Superior temporal gyrus (tissue), 1 donor: Measurements from ENCODE around the gene PKIG.

Source experiments
- DNase-seq: peaks from one replicate; pipeline ENCODE4 v3.0.0-alpha.2; 2016; ENCODE audit errors: extremely low spot score

The PKIG gene

DNA sequence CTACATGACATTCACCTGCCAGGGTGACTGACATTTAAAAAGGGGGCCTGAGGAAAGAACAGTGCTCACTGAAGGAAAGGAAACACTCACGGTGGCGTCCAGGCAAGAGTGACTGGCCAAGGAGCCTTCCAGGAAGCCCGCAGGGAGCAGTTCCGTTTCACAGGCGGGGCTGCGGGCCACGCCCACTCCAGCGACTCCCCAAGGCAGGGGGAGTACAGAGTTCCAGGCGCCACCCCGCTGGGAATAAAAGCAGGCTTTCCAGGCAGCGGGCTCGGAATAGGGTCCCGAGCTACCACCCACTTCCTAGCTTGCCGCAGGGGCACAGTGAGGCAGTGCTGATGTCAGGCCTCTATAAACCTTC is 34.2 kb downstream of the PKIG start:
- no peak for DNase-seq

DNA sequence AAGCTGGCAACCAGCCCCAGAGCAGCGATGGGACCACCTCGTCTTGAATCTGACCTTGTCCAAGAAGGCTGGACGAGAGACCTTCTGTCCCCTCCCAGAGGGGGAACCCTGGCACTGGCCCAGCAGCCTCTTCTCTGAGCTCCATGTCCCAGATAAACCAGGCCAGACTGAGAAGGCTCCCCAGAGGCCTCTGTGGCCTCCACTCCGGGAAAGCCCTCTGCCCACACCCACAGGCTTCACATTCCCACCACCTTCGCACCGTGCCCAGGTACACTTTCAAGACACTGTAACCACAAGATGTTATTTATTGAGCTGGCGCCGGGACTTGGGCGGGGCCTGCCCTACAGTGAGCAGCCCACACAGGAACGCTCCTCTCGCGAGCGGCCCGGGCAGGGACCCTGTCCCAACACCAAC is 35.9 kb downstream of the PKIG start:
- no peak for DNase-seq

DNA sequence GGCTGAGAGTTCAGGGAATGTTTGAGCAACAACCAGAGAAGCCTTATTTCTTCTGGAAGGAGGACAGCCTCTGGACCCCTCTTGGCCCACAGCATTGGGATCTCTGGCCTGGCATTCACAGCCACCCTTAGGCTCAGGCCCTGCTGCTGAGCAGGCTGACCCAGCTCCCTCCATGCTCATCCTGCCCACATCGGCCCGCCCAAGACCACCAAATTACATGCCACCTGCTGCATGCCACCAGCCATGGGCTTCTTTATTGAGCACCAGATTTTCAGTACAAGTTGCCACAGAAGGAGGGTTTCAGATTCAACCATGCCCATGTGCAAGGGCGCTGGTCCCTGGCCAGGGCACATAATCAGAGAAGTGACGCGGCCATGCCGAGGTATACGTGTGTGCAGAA is 36.9 kb downstream of the PKIG start:
- no peak for DNase-seq

DNA sequence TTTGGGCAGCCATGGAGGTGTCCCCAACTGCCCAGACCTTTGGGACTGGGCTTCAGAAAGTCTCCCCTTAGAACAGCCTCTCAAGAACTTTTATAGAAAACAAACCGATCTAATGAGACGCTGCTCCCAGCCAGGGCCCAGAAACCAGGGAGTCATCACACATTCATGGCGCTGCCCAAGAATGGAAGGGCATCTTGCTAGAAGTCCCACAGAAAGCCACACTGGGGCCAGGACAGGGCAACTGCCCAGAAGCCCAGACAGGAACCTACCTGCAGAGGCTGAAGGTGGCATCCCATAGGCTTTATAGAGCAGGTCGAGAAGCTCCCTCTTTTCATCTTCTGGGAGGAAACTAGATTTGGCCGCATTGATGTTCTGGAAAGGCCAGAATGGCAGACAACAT is 37.7 kb downstream of the PKIG start:
- DNase-seq: no peak

DNA sequence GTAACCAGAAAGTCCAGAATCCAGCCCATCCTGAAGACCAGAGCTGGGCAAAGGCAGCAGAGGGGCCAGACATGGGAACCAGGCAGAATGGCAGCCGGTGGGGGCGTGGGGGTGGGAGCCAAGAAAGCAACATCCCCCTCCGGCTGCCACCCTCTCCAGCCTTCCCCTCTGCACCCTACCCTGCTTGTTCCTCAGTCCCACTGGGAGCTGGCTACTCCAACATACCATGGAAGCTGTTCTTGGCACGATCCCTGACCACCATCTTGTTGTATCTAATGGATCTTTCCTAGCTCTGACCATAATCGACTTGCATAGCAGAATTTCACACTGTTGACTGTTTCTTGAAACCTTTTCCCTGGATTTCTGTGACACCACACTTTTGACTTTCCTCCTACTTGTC is 38.9 kb downstream of the PKIG start:
- no peak for DNase-seq

DNA sequence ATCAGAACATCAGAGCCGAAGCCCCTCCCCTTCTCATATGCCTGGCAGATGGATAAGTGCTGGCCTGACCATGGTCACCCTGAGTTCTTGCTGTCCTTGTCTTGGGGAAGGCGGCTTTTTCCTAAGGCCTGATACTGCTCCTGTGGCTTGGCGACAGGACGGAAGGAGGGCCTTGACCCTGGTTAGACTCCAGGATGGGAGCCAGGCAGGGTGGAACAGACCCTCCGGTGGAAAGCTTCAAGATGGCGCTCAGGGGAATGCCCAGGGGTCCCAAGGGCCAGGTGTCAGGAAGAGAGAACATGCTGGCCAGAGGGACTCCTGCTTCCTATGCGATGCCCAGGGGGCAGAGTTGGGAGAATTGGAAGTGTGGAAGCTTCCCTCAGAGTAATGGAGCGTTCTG is 39.6 kb downstream of the PKIG start:
- DNase-seq: no peak

DNA sequence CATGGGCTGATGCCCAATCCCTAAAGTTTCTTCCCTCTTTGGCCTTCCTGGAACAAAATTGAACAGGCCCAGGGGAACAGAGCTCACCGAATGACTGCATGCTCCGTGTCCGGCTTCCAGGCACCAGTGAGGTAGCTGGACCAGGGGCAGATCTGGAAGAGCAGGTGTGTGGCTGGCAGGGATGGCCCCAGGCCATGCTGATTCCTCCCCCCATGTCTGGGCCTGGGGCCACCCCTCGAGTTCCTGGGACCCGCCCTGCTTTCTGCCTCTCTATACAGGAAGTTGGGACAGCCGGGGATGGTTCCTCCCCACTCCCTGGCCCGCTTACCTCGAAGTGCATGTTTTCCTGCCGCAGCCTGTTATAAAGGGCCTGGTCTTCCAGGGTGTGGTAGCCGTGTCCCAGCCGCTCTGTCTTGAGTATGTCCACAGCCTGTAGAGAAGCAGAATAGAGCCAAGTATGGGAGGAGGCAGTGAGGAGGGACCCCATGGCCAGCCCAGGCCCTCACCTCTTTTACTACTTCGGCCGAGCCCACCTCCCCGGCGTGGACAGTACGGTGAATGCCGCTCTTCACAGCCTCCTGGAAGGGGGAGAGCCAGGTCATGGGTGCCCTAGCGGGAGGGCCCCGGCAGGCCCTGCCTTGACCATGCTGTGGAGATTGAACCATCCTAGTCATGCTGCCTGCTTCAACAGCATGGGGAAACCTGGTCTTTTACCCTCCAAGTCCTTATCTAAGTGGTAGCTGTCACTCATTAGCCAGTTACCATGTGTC is 40.3 kb downstream of the PKIG start:
- DNase-seq: no peak

DNA sequence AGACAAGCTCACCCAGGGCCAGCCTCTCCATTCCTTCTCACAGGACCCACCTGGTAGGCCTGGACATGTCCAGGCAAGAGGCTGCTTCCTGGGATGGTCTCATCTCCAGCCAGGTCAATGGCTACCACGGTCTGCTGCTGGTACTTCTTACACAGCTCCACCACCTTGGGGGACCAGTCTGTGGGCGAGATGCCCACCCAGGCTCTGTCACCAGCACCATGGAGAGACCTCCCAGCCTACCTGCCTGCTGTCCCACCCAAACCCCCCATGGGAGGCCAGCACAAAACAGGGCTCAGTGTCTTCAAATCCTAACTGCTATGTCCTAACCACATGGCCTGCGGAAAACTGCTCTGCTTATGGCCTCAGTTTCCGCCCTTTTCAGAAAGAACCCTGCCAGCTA is 41.8 kb downstream of the PKIG start:
- no peak for DNase-seq

DNA sequence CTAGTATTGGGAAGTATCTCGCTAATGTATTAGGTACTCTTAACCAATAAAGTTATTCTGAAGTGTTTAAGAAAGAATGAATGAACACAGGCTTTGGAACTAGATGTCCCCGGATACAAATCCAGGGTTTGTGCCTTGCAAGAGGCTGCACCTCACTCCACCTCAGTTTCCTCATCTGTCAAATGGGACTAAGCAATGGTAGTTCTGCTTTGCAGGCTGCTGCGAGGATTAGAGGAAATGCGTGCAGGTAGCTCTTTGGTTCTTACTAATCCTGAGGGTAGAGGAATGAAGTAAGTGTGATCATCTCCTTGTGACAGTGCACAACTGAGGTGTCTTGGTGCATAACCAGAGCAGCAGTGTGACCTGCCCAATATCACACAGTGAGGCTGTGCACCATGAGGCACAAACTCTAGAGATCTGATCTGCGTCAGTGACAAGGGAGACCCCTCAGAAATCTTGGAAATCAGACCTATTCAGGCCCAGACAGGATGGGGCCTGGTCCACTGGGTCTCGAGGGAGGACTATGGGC is 42.4 kb downstream of the PKIG start:
- DNase-seq: no peak

DNA sequence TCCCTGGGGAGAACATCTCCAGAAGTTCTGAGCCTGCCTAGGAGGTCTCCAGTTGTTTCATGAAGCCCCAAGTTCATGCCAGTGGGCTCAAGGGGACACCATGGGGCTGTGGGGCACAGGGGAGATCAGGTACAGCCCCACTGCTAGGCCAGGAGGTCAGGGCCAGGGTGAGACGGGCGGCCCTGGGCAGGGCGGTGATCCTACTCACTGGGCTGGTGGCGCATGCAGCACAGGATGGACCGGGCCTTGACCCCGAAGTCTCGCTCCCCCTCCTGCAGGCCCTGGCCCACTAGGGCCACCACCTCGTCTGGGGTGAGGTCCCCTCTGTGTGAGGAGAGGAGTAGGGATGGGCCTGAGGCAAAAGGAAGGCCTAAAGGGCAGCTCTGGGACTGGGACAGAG is 43.0 kb downstream of the PKIG start:
- no peak for DNase-seq

DNA sequence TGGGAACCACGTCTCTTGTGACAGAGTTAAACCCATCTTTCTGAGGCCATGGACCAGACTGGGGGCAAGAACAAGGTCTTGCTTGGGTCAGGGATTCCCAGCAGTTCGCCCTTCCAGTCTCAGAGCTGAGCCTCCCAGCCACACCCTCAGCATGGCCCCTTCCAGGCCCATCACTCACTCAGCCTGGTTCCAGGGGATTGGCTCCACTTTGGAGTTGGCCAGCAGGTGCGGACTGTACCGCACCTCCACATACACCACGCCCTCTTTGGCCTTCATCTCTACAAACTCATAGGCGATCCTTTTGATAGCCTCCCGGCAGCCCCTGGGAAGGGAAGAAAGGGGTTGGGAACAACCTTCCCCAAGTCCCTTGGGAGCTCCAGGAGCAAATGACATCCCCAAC is 43.9 kb downstream of the PKIG start:
- no peak for DNase-seq

DNA sequence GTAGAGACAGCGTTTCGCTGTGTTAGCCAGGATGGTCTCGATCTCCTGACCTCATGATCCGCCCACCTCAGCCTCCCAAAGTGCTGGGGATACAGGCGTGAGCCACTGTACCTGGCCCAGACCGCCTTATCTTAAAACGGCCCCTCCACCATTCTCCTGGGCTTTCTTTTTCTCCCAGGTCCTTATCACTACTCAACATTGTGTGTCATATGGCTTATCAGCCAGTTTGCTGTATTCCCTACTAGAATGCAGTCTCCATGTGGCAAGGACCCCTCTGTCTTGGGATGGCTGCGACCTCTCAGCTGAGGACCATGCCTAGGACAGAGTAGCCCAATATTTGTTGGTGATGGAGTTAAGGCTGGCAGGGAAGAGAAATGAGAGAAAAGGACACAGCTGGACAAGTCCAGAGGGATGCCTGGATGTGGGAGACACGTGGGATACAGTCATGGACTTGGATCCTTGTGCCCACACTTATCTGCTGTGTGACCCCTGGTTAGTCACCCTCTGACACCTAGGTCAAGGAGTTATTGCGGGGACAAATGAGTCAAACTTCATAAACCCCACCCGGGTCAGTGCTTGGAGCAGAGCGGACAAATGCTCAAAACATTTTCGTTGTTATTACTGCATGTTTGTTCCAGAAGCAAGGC is 45.1 kb downstream of the PKIG start:
- no peak for DNase-seq

DNA sequence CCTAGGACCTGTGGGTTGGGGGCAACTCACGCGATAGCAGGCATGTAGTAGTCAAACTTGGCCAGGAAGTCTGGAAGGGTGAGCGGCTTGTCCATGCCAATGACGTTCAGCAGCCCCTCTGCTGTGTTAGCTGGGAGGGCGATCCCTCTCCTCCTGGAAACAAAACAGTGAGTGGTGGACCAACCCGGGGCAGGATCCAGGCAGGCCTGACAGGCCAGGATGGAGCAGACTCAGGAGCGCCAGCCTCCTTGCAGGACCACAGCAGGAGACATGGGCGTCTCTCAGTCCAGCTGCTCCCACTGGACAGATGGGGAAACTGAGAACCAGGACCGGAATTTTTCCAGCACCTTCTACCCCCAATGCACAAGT is 46.6 kb downstream of the PKIG start:
- no peak for DNase-seq

DNA sequence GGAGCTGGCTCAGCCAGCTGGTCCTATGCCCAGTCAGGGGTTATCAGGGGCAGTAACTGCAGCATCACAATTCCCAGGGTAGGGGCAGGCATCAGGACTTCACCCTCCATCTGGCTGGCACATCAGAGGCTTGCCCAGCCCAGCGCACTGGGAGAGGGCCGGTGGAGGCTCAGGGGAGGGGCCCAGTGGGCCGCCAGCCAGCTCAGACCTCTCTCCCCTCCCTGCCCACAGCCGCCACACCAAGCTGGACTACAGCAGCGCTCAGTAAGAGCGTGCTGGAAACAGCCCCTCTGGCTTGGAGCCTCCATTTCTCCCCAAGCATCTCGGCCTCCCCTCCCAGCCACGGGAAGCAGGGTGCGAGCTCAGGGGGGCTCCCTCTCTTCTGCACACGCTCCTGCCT is 47.2 kb downstream of the PKIG start:
- DNase-seq: no peak

DNA sequence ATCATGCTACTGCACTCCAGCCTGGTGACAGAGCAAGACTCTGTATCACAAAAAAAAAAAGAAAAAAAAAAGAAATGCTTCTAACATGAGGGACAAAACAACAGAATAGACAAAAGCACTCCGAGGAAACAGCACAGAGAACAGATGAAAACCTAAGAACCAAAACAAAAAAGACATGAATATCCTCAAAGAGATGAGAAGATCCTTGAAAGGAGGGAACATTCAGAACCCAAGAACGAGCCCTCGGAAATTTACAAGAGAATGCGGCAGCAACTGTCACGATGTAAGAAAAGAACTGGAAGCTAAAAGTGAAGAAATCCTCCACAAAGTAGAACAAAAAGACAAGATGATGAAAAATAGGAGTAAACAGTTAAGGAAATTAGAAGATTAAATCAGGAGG is 47.9 kb downstream of the PKIG start:
- no peak for DNase-seq

DNA sequence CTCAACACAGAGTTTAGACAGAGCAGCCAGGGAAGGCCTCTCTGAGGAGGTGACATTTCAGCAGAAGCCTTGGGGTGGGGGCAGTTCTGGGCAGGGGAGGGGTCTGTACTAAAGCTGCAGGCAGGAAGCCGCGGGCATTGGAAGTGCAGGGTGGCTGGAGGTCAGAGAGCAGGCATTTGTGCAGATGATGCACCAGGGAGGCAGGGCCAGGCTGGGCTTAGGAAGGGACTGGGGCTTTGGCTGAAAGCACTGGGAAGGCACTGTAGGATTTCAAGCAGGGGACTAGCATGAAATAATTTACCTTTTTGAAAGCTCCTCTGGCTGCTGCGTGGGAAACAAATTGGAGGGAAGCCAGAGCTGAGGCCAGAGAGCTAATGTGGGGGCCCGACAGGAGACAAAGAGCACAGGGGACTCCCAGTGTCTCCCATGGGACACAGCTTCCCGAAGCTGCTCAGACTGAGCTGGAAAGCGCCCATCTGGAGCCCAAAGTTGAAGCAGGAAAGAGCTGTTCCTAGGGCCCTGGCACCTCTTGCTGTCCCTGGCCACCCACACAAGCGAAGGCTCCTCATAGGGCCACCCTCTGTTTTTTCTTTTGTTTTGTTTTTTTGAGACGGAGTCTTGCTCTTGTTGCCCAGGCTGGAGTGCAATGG is 49.8 kb downstream of the PKIG start:
- DNase-seq: no peak

DNA sequence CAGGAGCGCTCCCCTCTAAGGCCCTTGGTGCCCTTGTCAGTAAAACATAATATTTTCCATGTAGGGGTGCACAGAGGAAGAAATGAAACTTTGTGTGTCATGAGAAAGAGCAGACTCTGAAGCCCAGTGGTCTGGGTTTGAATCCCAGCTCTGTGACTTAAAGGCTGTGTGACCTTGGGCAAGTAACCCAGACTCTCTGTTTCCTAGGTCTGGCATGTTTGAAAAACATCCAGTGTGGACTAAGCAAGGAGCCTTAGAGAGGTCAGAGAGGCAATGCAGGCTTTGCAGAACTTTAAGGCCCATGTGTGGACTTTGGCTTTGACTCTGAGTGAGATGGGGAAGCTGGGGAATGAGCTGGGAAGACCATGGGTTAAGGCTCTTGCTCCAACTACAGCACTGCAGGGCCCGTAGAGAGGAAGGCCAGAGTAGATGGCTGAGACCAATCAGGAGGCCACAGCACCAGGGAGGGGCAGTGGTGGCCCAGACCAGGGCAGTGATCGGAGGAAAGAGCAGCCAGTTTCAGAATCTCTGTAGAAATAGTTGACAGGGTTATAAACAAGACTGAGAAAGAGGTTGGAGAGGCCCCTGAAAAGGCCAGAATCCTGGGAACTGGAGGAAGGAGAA is 50.9 kb downstream of the PKIG start:
- no peak for DNase-seq

DNA sequence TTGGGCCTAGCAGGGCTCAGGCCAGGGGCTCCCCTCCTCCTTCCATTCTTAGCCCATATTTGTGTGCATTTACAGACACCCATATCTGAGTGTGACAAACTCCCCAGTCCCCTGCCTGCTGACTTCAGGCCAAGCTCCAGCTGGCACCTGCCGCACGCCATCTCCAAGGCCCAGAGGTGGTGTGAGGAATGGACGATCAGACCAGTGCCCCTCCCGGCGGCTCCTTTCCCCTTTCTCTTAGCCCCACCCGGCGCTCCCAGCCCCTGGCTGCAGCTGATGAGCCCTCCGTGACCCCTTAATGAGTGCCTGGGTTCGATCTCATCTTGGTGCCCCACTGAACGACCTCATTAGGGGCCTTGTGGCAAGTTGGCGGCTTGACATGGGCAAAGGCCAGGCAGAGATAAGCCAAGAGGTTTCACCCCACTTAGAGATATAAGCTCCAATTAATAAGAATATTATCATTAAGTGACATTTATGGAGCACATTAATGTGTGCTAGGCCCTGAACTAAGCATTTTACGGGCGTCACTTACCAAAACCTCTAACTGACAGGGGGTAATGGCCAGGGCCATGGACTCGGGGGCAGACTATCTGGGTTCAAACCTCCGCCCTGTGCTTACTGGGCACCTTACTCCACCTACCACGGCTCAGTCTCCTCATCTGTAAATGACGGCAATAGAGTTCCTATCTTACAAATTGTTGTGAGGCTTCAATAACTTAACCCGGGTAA is 51.7 kb downstream of the PKIG start:
- DNase-seq: no peak

DNA sequence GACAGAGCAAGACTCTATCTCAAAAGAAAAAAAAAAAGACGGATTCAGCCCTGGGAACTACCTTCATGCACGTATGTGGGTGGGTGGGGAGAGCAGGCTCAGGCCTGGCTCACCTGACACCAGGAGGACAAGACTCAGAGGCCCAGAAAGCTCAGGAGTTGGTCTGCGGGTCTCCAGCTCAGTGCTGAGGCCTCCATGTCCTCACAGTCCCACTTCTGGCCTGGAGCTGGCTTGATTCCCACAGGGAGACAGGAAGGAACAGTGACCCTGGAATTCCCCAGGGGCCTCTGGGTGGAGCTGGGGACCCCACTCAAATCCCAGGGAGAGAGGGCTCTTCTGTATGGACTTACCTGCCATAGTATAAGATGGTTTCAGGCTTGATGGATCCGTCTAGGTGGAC is 53.5 kb downstream of the PKIG start:
- no peak for DNase-seq

DNA sequence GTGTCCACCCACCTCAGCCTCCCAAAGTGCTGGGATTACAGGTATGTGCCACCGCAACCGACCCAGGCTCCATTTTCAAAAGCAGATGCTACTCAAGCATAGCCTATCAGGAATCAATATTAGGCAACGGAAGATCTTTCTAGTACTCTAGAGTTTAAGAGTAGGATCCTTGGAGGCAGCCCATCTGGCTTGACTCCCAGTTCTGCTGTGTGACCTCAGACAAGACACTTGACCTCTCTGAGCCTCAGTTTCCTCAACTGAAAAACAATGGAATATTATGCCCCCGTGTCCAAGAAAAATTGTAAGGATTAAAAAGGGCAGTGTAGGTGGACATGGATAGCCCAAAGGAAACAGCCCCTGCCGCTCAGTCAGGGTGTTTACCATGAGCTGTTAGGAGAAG is 54.7 kb downstream of the PKIG start:
- DNase-seq: no peak

DNA sequence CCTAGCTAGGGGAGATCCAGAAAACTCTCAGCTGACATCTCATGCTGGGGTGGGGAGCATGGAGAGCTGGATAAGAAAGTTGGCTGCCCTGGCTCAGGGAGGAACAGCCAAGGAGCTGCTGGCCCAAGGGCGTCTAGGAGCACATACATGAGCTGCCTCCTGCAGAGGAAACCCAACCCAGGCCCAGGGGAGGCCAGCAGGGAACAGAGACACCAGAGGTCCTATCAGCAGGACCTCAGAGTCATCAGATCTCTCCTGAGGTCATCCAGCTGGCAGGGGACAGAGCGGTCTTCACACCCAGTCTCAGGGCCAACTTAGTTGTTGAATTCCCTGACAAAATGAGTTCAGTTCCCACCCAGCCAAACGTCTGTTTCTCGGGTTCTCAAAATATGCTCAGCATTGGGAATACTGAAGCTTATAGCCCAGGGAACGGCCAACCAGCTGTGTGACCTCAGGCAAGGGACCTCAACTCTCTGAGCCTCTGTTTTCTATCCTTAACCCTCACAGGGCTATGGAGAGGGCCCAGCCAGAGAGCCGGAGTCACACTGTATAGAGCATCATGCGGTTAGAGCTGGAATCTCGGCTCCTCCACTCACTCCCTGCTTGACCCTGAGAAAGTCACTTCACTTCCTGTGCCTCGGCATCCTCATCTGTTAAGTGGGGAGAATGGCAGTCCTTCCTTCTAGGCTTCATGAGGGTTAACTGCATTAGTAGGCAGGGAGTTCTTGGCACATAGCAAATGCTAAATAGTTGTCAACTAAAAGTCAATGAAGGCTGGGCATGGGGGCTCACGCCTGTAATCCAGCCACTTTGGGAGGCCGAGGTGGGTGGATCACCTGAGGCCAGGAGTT is 55.4 kb downstream of the PKIG start:
- DNase-seq: no peak
